Measurements from ENCODE around the gene S100A3.

DNA sequence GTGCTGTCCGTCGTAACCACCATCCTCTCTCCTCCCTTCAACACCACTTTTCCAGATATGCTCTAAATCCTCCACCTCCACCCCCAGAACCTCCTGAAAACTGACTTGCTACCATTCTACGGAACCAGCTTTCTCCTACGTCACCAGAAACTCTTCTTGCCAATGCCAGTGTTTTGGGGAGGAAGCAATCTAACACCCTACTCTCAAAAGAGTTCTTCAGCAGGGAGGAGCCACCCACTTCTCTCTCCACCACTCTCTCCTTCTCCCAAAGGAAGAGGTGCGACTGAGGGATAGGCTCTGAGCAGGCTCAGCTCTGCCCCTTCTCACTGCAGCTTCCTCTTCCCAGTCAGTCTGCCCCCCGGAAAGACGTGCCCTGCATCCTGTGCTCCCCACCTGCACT, 22.6 kb upstream of the S100A3 start:
- TF ChIP-seq CTCF (IDR thresholded peaks at IDR 0.05 in 4 of 5, conservative IDR thresholded peaks at IDR 0.05 in 1 of 5) (no peak), POLR2A (IDR thresholded peaks at IDR 0.05) (no peak)
